Fibroblast of upper back skin (primary cell): ENCODE results near the gene CRAMP1.

Experiments
- DNase-seq: peaks from one replicate; pipeline ENCODE4 v3.0.0-alpha.2; 2013

The CRAMP1 gene

GRCh38 chr16:1634541-1634940 is 22.4 kb downstream of the CRAMP1 start:
- no peak for DNase-seq

- no peak for DNase-seq
Observed at GRCh38 chr16:1635070-1635469, 22.9 kb downstream of the CRAMP1 start.

- DNase-seq, result no peak
Observed at GRCh38 chr16:1637526-1637925, 25.4 kb downstream of the CRAMP1 start.

DNA sequence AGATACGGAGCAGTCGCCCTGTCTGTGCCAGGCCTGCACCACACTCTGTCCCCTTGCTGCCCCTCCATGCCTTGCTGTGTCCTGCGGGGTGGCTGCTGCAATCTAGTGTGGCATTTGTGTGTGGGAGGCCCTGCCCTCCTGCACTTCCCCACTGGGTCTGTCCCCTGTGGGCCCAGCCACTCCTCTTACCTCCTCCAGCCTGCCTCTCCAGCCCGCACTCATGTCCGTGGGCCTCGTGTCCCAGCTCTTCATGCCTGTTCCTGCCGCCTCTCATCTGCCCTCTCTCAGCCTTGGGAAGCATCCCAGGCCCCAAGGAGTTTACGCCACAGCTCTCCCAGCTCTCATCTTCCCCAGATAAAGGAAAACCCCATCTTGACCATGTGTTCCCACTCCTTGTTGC is 26.6 kb downstream of the CRAMP1 start:
- DNase-seq, result no peak

GRCh38 chr16:1639282-1639681 is 27.1 kb downstream of the CRAMP1 start:
- DNase-seq, result no peak

DNA sequence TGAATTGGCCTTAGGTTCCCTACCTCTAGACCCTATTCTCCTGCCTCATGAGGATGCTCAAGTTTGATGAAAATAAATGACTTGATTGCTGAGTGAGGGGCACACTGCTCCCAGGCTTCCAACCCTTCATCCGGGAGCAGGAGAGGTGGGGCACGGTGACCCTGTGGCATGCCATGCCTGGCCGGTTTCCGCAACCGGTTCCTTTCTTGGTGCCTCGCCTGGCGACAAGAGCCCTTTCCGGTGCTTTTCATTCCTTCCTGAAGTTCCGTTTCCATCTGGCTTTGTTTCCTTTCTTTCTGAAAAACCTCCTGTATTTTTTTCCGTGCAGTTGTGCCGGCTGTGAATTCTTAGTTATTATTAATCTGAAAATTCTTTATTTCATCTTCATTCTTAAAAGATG is 27.7 kb downstream of the CRAMP1 start:
- no peak for DNase-seq

- DNase-seq, result no peak
Observed at GRCh38 chr16:1640261-1640941, 28.2 kb downstream of the CRAMP1 start.

DNA sequence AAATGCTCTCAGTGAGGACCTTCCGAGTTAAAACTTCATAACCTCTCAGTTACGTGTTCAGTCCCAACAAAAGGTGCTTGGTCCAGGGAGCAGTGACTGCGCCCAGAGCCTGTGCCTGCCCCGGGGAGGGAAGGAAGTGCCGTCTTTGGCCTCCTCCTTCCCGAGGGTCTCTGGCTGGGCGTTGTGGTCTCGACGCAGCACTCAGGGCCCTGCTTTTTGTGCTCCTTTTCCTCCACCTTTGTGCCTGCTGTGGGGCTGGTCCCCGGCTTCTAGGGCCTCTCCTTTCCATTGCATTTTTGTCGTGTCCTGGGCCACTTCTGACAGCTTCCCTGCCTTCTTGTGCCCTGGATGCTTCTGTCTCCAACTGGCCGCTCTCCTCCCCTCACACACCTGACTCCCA is 29.1 kb downstream of the CRAMP1 start:
- DNase-seq, result no peak

DNA sequence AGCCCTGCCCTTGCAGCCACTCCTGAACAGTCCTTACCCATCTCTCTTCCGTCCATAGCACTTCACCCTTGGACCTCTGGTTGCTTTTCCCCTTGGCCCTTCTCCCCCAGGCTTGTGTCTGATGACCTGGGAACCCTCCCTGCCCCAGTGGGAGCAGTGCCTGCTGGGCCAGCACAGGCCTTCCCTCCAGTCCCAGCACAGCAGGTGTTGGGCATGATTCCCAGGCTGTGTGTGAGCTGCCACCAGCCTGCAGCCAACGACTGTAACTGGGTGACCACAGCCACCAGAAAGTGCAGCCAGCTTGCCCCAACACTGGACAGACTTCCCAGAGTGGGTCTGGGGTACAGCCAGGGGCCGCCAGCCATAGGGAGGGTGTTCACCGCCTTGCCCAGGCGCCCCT is 30.0 kb downstream of the CRAMP1 start:
- DNase-seq, result no peak

- no peak for DNase-seq
Observed at GRCh38 chr16:1642753-1643152, 30.6 kb downstream of the CRAMP1 start.

- no peak for DNase-seq
Observed at GRCh38 chr16:1643521-1643920, 31.4 kb downstream of the CRAMP1 start.

- DNase-seq, result no peak
Observed at GRCh38 chr16:1645914-1646525, 33.9 kb downstream of the CRAMP1 start.

- DNase-seq, result no peak
Observed at GRCh38 chr16:1647856-1648255, 35.7 kb downstream of the CRAMP1 start.

GRCh38 chr16:1650131-1650530 is 38.0 kb downstream of the CRAMP1 start:
- DNase-seq, result no peak

DNA sequence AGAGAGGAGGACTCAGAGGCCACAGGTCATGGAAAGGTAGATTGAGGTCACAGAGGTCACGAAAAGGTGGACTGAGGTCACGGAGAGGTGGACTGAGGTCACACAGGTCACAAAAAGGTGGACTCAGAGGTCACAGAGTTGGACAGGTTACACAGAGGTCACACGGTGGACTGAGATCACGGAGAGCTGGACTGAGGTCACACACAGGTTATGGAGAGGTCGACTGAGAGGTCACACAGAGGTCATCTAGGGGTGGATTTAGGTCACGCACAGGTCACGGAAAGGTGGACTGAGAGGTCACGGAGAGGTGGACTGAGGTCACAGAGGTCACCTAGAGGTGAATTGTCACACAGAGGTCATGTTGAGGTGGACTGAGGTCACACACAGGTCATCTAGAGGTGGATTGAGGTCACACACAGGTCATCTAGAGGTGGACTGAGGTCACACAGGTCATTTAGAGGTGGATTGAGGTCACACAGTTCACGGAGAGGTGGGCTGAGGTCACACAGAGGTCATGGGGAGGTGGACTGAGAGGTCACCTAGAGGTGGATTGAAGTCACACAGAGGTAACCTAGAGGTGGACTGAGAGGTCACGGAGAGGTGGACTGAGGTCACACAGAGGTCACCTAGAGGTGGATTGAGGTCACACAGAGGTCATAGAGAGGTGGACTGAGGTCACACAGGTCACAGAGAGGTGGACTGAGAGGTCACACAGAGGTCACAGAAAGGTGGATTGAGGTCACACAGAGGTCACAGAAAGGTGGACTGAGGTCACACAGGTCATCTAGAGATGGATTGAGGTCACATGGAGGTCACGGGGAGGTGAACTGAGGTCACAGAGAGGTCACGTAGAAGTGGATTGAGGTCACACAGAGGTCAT is 39.2 kb downstream of the CRAMP1 start:
- DNase-seq, result no peak

- no peak for DNase-seq
Observed at GRCh38 chr16:1651974-1652312, 39.8 kb downstream of the CRAMP1 start.

DNA sequence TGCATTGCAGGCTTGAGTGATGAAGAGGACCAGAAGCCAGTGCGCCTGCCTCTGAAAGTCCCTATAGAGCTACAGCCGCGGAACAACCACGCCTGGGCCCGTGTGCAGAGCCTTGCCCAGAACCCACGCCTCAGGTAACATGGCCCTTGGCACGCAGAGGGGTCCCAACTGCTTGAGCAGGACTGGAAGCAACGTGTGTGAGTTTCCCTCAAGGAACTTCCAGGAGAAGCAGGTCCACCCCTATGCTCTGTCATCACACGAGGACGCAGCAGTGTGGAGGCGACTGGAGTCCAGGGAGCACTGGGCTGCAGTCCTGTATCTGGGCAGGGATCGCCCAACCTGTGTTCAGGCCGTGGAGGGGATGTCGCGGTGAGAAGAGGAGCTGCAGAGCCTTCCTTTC is 40.9 kb downstream of the CRAMP1 start:
- DNase-seq, result no peak

- DNase-seq, result no peak
Observed at GRCh38 chr16:1654505-1655268, 42.5 kb downstream of the CRAMP1 start.

GRCh38 chr16:1655269-1655807 is 43.2 kb downstream of the CRAMP1 start:
- no peak for DNase-seq

- no peak for DNase-seq
Observed at GRCh38 chr16:1655909-1656807, 44.0 kb downstream of the CRAMP1 start.

- no peak for DNase-seq
Observed at GRCh38 chr16:1656808-1657617, 44.9 kb downstream of the CRAMP1 start.
